GM21360 (cell line): ENCODE results near the gene NOP9.
A peak's percentile ranks its signal among the peaks of the same experiment; 100 is the strongest.

Source experiments
- ATAC-seq: cut with Tn5 transposase; IDR thresholded peaks from one replicate; pipeline ENCODE4 v1.9.1; 2021; ENCODE audit warnings: mild to moderate bottlenecking, moderate library complexity; ENCODE audit not compliant: unreplicated experiment

Gene NOP9, protein sequence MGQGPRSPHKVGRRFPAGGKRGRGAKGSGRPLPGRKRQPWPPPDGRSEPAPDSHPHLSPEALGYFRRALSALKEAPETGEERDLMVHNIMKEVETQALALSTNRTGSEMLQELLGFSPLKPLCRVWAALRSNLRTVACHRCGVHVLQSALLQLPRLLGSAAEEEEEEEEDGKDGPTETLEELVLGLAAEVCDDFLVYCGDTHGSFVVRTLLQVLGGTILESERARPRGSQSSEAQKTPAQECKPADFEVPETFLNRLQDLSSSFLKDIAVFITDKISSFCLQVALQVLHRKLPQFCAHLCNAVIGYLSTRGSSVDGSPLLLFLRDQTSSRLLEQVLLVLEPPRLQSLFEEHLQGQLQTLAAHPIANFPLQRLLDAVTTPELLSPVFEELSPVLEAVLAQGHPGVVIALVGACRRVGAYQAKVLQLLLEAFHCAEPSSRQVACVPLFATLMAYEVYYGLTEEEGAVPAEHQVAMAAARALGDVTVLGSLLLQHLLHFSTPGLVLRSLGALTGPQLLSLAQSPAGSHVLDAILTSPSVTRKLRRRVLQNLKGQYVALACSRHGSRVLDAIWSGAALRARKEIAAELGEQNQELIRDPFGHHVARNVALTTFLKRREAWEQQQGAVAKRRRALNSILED

DNA sequence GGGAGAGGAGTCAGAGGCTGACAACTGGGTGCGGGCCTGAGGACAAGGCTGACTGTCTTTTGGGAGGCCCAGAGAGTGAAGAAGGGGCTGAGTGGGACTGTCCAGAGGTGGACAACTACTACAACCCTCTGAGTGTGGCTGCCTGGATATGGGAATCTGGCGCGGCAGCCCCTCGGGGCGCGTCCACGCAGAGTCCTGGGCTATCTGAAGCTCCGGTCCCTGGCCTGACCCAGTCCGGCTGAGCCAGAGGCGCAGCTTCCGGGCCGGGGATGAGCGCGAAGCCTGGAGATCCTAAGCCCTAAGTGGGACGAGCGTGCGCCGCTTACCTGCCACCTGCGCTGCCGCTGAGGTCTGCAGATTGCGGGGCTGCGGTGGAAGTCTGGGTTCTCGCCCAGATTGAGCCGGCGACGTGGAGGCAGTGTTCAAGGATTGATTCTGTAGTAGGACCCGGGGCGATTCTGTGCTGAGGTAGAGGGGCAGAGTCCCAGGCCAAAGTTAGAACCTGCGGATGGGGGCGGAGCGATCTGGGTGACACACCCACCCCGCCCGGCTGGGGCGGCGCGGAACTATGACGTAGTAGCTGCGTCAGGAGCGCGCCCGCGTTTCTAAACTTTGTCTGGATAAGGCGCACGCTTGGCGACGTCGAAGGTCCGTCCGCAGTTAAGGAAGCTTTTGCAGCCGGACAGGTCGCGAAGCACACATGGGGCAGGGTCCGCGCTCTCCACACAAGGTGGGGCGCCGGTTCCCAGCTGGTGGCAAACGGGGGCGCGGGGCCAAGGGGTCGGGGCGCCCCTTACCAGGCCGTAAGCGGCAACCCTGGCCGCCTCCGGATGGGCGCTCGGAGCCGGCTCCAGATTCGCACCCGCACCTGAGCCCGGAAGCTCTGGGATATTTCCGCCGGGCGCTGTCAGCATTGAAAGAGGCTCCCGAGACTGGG is at the start of gene NOP9, which contains the start of gene DHRS1:
Gene NOP9 (plus strand): TSS at position 596 of the 937 bp plus-strand sequence. CDS start 105 bp downstream, at position 701.
Gene DHRS1 (minus strand): TSS at position 526 of the 937 bp plus-strand sequence. CDS start 674 bp downstream, outside the sequence.
- peak; percentile 55 for ATAC-seq

DNA sequence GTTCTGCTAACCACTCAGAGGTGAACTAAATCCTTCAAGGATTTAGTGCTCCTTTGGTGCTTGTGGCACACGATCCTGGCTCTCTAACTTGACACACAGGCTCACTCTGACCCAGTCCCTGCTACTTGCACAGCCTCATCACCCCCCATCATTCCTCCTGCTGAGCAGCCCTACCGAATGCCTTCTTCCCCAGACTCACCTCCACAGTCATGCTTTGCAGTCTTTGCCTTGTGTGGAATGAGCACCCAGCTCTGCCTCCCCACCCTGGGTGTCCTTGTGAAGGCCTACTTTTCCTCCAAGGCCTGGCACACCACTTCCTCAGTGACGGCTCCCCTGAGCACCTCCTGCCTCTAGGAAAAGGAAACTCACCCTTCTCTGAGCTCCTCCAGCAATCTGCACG is 49.3 kb upstream of the NOP9 start:
- ATAC-seq: no peak

DNA sequence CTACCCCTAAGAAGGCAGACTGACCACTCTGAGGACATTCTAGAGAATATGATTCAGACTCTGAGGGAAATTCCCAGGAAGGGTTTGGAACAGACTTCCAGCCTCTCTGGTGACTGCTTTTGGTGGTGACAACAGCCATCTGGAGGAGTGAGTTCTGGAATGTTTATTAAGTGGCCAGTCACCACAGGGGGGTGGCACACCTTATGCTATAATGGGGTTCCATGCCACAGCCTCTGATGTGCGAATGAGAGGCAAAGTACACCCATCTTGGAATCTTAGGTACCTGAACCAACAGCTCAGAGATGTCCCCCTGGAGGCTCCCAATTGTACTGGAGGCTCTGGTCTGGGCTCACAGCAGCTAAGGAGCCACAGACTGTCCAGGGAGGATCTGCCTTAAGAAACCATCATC is 47.8 kb upstream of the NOP9 start:
- ATAC-seq: no peak

DNA sequence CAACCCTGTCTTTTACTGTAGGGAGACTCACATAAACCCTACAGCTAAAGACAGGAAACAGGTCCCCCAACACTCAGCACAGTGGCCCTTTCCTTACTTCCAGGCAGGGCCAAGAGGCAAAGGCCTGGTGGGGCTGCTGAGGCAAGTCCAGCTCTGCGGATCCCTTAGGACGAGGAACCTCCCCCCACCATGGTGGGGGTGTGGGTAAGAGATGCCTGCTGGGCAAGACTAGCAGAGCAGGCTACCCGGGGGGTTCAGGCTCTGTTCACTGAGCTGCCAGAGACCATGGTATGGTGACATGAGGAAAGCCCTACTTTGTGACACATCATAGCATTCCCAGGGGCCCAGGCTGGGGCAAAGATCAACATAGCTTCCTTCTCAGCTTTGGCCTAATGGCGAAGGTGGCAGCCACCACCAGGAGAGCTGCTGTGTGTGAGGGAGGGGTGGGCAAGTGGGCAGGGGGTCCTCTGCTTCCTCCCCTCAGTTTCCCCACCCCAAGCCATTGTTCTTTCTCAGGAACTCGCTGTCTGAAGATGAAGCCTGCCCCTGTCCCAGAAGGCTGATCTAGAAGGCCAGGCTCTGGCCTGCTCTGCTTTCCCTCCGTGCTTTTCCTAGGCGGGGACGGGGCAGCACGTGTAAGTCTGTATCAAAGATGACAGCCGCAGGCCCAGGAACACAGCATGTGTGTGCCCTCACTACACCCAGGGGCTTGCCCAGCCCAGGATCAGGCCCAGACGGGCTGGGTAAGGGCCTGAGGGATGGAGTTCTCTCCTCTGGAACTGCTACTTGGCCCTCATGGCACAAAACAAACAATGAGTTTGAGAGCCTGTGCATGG is 47.1 kb upstream of the NOP9 start:
- no peak for ATAC-seq

DNA sequence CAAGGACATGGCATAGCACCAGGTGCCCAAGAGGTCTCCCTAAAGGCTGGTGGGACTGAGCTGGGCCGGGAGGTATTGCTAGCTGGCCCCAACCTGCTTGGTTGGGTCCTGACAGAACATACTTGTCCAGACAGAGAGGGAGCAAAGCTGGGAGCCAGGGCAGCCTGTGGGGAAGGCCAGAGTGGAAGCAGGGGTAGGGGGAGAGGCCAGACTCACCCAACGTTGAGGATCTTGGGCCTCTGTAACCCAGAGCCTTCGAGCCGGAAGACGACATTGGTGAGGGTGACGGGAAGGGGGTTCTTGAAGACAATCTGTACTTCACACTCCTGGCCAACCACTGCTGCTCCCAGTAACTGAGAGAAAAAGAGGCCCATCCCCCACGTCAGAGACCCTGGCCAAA is 45.7 kb upstream of the NOP9 start:
- no peak for ATAC-seq

DNA sequence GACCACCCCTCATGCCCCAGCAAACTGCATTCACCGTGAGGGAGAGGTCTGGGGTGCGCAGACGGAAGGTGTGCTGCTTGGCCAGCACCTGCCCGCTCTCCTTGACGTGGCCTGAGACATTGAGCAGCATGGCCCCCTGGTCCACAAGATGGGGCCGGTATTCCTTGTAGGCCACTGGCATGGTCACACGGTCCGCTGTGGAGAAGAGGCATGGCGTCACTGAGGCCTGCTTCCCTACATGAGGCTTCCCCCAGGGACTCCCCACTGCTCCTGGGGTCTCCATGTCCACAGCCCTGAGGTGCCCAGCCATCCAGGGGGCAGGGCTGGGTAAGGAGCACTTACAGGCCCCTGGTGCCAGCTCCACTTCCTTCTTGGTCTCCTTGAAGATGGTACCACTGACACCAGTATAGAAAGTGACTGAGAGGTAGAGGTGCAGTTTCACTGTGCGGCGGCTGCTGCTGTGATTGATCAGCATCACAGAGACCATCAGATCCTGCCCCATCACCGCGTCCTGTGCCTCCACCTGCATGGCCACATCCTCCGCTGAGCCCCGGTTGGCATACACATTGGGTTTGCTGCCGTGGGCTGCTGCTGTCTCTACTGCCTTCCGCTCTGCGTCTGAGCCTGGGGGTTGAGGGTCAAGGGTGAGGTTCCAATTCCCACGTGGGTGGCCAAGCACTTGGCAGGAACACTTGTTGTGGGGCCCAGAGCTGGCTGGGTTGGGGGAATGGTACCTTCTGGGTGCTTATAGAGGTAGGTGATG is 44.8 kb upstream of the NOP9 start:
- ATAC-seq: no peak

DNA sequence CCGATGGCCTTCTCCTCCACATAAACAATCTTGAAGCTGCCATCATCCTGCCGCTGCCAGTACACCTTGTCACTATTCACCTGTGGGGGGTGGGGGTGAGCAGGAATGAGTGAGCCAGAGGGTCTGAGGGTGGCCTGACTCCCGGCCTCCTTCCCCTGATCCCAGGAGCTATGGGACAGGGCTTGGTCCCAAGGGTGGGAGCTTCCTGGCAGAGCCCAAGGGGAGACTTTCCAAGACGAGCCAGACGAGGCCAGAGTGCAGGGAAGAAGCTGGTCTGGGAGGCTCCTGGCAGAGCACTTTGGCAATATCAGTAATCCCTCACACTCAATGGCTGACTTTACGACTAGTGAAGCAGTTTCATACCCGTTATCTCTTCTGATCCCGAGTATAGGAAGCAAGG is 44.2 kb upstream of the NOP9 start:
- no peak for ATAC-seq

DNA sequence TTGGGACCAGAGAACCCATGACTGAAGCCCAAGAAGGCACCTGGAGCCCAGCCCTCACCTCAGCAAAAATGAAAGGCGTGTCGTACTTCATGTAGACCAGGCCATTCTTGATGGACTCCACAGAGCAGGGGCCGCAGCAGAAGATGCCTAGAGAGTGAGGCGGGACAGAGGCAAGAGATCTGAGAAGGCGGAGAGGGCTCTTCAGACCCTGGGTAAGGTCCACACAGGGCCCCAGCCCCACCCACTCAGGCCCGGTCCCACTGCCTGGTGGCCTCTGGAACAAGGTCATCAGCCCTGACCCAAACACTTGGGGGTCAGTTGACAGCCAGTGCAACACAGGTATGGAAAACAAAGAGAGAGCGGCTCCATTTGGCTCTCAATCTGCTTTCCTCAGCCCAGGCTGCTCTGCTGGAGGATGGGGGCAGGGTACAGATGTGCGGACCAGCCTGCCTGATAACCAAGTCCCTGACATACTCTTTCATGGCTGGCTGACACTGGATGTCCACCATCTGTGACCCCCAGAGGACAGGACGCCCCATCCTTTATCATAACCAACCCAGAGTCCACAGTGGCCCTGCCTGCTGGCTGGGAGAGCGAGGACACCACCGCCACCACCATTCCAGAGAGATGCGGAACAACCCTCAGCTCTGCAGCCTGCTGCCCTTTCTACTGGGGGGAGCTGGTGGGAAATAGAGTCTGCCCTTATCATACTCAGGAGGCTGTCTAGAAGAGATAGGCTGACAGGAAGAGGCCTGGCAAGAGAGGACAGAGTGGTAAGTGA is 43.5 kb upstream of the NOP9 start:
- no peak for ATAC-seq

DNA sequence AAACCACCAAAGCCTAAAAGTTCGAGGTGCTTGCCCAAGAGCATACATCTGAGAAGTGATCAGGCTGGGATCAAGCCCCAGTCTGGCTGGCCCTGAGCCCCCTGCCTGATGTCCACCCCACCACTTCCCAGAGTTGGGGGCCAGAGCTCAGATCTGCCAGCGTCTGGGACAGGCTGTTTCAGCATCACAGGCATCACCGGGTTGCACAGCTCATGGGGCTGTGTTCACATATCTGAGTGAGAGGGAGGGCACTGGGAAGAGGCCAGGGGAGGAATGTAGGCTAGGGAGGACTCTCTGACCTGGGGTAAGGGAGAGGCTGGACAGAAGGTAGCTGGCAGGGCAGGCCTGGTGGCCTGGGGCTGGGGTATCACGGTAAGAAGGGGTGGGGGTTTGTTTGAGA is 42.7 kb upstream of the NOP9 start:
- no peak for ATAC-seq

DNA sequence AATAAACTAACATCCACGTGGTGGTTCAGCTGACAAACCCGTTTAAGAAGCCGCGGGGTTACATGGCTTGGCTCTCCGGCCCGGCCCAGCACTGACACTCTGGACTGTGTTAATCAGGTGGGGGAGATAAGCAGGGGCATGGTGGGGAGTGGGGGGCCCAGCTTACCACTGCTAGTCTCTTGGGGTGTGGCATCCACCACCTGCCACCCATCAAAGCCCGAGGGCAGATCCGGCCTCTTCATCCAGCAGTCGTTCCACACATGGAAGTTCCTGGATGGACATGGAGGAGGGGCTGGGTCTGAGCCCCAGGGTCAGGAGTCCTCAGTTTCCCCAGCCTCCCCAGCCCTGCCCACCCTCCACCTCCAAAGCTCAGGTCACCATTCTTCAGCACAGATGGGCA is 41.5 kb upstream of the NOP9 start:
- ATAC-seq: no peak

DNA sequence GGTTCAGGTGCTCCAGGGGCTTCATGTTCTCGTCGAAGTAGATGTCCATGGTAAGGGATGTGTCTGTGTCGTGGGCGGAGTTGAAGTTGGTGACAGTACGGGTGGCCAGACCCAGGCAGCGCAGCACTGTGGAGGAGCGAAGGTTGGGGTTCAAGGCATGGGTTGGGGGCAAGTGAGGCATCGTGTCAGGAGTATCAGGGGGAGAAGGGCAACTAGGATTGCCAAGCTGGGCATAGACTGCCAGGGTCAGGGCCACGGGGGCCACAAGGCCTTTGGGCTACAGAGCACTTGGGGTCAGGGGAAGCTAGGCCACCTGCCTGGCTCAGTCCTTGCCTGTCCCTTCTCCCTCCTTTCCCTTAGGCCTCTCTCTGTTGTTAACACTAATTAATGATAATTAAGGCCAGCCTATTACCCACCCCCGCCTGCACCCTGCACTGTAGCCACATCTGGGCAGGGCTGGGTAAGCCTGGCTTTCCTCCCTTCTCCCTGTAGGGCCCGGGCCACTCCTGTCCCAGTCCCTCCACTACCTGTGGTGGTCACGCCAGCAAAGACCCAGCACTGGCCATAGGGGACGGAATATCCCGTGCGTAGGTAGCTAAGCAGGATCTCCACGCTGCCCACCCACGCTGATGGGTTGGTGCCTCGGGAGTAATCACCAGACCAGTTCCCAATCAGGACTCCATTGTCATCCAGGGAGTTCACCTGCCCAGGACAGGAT is 40.9 kb upstream of the NOP9 start:
- ATAC-seq: no peak

DNA sequence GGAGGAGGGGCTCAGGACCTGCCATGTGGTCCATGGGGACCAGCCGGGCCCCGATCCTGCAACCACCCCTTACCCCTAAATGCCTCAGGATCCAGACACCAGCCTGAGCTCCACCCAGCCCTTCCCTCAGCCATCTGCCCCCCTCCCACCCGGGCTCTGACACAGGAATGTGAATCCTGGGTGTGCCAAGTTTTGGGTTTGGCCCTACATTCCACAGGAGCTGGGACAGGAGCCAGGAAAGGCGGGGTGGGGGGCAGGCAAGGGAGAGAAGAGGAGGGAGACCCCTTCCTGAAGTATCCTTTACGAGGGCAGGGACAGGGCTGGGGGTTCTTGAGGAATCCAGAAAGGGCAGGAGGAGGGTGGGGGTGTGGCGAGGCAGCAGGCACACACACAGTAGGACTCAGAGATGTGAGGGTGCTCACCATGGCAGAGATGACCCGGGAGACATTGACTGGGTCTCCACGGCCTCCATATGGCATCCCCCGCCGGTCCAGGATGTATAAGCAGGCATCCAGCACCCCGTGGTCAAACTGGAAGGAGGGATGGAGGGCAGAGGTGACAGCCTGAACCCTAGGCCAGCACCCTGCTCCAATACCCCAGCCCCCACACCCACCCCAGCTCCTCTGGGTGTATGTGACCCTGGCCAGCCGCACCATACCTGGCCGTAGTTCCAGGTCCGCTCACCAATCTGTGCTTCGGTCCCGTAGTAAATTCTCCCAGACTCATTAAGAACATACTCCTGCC is 40.2 kb upstream of the NOP9 start:
- ATAC-seq: no peak

DNA sequence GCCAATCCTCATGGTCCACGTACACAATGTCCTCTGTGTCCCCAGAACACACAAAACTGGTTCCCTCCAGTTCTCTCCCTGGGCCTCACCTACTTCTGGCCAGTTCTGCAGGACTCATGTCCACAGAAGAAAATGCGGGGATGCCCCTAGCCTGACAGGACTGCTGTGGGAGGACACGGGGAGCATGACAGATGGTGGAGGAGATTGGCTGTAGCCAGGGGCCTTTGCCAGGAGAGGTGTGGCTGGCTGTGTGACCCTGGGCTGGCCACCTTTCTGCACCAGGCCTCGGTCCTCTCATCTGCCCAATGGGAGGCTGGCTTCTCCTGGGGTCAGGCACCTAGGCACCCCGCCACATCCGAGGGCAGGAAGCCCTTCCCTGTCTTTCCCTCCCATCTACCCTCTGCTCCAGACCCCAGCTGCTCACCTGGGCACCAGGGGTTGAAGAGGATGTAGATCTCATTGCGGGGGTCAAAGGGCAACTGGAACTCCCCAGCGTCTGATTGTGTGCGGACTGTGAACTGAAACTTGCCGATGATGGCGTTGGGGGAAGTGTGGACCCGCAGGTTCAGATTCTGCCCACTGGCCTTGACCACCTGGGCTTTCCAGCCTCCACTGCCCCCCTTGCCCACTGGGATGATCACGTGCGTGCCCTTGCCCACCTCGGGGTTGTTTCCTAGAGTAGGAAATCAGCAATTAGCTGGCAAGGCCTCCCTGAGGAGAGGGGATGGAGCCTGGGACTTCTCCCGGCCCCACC is 39.4 kb upstream of the NOP9 start:
- no peak for ATAC-seq

DNA sequence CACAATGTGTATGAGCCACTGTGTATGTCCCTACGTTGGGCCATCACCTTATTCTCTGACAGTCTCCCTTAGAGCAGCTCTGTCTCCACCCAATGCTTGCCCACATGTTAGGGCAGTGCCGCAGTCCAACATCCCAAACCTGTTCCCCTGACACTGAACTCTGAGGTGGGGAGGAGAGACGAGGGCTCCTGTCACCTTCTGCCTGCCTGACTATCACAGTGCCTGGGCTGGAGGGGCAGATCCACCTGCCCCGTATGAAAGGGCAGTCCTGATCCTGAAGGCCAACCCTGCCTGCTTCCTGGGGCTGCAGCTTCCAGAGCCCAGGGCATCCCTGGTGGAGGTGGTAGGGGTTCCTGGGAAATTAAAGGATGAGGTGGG is 38.9 kb upstream of the NOP9 start:
- ATAC-seq: no peak

DNA sequence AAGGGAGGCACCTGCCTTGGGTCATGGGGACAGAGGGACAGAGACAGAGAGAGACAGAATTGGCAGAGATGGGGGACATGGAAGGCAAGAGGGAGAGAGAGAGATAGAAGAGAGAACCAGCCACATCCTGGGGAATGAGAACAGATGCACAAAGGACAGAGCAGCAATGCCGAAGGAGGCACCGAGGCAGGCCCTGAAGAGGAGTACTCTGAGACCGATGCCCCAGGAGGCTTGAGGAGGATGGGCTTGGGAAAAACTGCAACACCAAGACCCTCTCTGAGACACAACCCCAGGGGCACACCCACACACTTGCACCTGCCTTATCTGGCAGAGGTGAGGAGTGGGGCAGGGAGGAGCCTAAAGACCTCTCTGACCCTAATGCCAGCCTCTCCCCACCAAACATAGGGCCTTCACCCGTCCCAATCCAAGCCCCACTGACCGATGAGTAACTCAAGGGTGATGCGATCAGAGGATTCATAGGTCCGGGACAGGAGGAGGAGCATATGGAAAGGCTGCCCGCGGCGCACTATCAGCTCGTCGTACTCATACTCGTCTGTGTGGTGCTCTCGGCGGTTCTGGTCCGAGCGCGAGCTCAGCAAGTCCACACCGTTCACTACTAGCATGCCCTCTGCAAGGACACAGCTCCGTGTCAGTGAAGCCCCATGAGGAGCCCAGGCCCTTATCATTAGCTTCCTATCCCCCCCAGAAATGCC is 38.2 kb upstream of the NOP9 start:
- no peak for ATAC-seq

DNA sequence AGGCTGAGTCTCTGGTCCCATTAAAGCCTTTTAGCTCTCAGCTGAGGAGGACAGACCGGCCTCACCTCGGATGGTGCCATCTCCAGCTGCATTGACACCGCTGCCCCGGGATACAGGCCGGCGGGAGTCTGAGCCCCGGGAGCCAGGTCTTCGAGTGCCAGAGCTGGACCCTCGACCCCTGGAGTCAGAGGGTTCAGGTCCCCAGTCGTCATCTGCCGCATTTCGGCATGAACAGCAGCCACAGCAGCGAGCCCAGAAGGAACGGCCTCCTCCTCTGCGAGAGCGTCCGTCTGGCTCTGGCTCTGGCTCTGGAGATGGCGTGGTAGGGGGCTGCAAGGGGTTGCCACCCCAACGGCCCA is 37.7 kb upstream of the NOP9 start:
- no peak for ATAC-seq
